ENCODE data around the gene SMURF1.

The SMURF1 gene

DNA sequence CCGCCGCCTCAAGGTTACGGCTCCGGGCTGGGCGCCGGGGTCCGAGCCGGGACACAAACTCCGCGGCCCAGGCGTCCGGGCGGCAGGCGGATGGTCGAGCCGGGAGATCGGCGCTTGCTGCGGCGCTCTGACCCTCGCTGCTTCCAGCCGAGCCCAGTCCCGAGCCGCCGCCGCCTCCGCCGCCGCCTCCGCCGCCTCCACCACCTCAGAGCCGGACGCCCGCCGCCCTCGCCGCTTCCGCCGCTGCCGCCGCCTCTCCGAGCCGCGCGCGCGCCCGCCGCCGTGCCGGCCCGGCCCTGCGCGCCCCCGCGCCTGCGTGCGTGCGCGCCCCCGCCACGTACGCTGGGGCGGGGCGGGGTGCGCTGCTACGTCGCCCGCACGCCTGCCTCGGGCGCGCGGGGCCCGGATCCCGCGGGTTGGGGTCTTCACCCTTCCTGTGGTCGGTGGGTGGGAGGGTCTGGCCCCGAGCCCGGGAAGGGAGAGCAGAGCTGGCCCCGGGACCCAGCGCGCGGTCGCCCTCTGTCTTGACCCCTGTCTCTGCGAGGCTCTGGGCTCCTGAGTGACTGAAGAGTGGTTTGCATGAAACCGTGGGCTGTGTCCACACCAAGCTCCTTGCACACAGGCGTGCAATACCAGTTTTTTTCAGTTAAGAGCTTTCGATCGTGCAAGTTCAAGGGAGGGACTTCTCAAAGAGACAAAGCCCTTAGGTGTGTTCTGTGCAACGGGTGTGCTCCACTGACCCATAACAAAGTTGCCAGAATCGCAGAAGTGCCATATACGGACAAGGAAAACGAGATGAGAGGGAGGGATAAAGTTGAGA lies at the start of gene SMURF1:
TSS of gene SMURF1 (minus strand) at position 256 of the 820 bp plus-strand sequence. CDS start 328 bp downstream, outside the sequence.
- Mint-ChIP-seq H3K27ac (peak within 1 kb of the TSS; percentile 94), H3K27me3 (ENCODE audit: low read depth) (no peaks in the 10 kb centered on the region), H3K4me3 (peak within 1 kb of the TSS; percentile 97), H3K9me3 (no peaks in the 10 kb centered on the region), H3K4me1 (ENCODE audit: low read depth) (peaks cover 24% of the 10 kb centered on the region), H3K36me3 (ENCODE audit: low read depth) (peaks cover 8% of the 10 kb centered on the region)

DNA sequence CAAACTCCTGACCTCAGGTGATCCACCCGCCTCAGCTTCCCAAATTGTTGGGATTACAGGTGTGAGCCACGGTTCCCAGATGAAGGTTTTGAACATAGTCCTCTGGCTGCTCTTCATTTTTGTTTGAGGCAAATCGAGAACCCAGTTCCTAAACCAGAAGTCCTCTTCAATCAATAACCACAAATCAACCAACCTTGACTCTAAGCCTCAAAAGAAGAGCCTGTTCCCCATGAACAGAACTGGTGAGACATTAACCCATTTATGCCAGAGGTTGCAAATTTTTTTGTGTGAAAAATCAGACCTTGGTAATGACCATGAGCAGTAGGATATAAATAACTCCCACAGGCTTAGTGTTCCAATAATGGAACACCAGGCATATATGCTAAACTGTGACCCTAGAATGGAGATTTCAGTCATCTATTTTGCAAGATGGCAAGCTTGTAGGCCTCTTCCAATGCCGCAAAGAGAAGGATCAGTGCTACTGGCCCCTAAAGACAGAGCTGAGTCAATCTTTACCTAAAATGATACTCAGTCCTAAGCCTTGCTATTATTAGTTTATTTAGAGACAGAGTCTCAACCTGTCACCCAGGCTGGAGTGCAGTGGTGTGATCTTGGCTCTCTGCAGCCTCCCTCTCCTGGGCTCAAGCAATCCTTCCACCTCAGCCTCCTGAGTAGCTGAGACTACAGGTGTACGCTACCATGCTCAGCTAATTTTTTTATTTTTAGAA lies 48.1 kb upstream of the SMURF1 start:
- Mint-ChIP-seq H3K36me3 (ENCODE audit: low read depth) (no peaks in the 10 kb centered on the region), H3K9me3 (peaks cover 4% of the 10 kb centered on the region), H3K27me3 (ENCODE audit: low read depth) (no peaks in the 10 kb centered on the region), H3K4me3 (no peak overlapping the region), H3K4me1 (ENCODE audit: low read depth) (peaks cover 2% of the 10 kb centered on the region), H3K27ac (no peak overlapping the region)

DNA sequence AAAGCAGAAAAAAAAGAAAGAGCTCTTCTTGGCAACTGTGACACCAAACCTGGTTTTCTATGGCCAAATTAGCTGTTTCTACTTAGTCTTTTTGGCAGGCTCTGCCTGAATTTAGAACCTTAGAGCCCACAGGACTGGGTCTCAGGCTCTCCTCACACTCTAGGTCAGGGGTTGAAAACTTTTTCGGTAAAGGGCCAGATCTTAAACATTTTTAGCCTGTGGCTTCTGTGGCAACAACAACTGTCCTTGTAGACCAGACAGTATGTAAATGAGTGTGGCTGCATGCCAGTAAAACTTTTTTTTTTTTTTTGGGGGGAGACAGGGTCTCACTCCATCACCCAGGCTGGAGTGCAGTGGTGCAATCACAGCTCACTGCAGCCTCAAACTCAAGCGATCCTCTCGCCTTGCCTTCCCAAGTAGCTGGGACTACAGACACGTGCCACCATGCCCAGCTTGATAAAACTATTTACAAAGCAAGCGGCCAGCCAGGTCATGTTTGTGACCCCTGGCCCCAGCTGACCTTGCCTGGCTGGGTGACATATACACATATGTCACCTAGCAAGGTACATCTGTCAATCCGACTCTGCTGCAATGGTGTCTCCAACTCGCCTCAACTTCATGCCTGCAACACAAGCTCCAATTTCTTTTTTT lies 46.6 kb upstream of the SMURF1 start:
- no peaks in the 10 kb centered on the region for H3K4me1 Mint-ChIP-seq (ENCODE audit: low read depth)
- H3K27ac Mint-ChIP-seq: no peak overlapping the region
- H3K4me3 Mint-ChIP-seq: no peak overlapping the region
- H3K27me3 Mint-ChIP-seq (ENCODE audit: low read depth): no peaks in the 10 kb centered on the region
- no peaks in the 10 kb centered on the region for H3K9me3 Mint-ChIP-seq
- no peaks in the 10 kb centered on the region for H3K36me3 Mint-ChIP-seq (ENCODE audit: low read depth)

DNA sequence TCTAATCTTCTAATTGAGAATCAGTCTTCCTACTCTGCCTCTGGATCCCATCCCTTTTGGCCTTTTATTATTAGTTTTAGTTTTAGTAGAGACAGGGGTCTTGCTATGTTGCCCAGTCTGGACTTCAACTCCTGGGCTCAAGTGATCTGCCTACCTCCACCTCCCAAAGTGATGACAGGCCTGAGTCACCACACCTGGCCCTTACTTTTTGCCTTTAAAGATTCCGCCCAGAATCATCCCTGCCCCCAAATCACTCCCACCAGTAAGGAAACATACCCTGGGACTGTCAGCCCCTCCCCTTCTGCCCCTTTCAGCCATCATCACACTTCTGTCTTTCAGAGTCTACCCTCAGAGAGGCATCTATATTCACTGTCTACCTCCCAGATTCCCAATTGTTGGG lies 45.3 kb upstream of the SMURF1 start:
- H3K4me3 Mint-ChIP-seq: no peak overlapping the region
- H3K27me3 Mint-ChIP-seq (ENCODE audit: low read depth): peaks cover 6% of the 10 kb centered on the region
- no peaks in the 10 kb centered on the region for H3K9me3 Mint-ChIP-seq
- H3K4me1 Mint-ChIP-seq (ENCODE audit: low read depth): no peaks in the 10 kb centered on the region
- H3K36me3 Mint-ChIP-seq (ENCODE audit: low read depth): no peaks in the 10 kb centered on the region
- H3K27ac Mint-ChIP-seq: no peak overlapping the region

DNA sequence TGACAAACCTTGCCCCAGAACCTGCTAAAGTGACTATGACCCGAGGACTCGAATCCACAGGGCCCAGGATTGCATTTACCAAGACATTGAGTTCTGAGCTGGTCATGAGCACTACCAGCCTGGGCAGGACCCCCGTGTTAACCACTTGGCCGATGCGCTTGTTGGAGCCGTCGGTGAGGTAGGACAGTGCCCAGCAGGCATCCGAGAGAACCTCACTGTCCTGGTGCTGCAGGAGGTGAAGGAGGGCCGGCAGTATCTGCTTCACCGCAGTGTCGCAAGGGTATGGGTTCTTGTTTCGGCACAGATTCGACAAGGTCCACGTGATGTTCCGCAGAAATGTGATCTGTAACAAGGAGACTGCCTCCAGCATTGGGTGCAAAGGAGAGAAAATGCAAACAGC lies 44.3 kb upstream of the SMURF1 start:
- H3K27me3 Mint-ChIP-seq (ENCODE audit: low read depth): peaks cover 7% of the 10 kb centered on the region
- no peaks in the 10 kb centered on the region for H3K36me3 Mint-ChIP-seq (ENCODE audit: low read depth)
- no peaks in the 10 kb centered on the region for H3K9me3 Mint-ChIP-seq
- no peak overlapping the region for H3K4me3 Mint-ChIP-seq
- H3K4me1 Mint-ChIP-seq (ENCODE audit: low read depth): no peaks in the 10 kb centered on the region
- H3K27ac Mint-ChIP-seq: no peak overlapping the region

DNA sequence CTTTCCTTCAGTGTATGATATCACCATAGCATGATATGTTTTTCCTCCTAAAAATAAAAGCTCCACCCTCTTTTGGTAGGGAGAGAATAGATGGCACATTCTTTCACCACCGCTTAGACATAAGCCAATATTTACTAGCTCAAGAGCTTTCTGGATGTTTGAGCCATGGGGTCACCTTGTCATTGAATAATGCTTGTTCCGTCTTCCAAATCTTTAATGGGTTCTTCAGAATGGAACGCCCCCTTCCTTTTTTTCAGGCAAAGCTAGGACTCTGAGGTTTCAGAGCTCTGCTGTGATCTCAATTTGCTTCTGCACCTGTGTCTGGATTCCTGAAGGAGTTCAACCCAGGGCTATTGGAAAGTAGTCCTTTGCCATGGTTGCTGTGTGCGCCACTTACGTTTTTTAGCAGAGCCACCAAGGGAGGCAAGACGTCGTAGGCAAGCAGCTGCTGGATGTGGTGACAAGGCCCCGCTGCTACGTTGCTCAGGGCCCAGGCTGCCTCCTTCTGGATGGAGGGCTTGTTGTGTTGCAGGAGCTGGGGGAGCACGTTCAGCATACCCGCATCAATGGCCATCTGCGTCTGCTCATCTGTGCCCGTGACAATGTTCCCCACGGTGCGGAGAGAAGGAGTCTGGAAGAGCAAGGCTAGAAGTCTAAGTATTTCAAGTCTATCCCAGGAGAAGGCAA lies 40.8 kb upstream of the SMURF1 start:
- no peaks in the 10 kb centered on the region for H3K36me3 Mint-ChIP-seq (ENCODE audit: low read depth)
- H3K9me3 Mint-ChIP-seq: no peaks in the 10 kb centered on the region
- H3K4me1 Mint-ChIP-seq (ENCODE audit: low read depth): no peaks in the 10 kb centered on the region

DNA sequence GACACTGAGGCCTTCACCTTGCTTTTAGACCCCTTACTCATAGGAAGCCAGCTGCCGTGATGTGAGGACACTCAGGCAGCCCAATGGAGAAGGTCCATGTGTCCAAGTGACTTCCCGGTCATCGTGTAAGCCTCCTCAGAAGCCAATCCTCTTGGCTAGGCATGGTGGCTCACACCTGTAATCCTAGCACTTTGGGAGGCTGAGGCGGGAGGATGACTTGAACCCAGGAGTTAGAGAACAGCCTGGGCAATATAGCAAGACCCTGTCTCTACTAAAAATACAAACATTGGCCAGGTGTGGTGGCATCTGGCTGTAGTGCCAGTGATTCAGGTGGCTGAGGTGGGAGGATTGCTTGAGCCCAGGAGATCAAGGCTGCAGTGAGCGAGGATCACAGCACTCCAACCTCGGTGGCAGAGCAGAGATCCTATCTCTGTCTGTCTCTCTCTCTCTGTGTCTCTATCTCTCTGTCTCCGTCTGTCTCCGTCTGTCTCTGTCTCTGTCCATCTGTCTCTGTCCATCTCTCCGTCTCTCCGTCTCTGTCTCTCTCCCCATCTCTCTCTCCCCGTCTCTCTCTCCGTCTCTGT lies 36.3 kb upstream of the SMURF1 start:
- Mint-ChIP-seq H3K4me1 (ENCODE audit: low read depth) (no peaks in the 10 kb centered on the region), H3K4me3 (no peak overlapping the region), H3K27me3 (ENCODE audit: low read depth) (peaks cover 7% of the 10 kb centered on the region), H3K36me3 (ENCODE audit: low read depth) (no peaks in the 10 kb centered on the region), H3K9me3 (no peaks in the 10 kb centered on the region), H3K27ac (no peak overlapping the region)

More for the DNA sequence above, 40.8 kb upstream of the SMURF1 start:
- Mint-ChIP-seq H3K27ac (no peak overlapping the region), H3K27me3 (ENCODE audit: low read depth) (peaks cover 7% of the 10 kb centered on the region), H3K4me3 (no peak overlapping the region)

DNA sequence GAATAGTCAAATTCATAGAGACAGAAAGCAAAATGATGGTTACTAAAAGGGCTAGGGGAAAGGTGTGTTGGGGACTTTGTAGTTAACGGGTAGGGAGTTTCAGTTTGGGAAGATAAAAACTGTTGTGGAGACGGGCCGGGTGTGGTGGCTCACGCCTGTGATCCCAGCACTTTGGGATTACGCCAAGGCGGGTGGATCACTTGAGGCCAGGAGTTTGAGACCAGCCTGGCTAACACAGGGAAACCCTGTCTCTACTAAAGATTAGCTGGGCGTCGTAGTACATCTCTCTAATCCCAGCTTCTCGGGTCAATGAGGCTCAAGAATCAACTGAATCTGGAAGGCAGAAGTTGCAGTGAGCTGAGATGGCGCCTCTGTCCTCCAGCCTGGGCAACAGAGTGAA lies 33.3 kb upstream of the SMURF1 start:
- no peaks in the 10 kb centered on the region for H3K9me3 Mint-ChIP-seq
- H3K4me3 Mint-ChIP-seq: no peak overlapping the region
- H3K36me3 Mint-ChIP-seq (ENCODE audit: low read depth): no peaks in the 10 kb centered on the region
- no peaks in the 10 kb centered on the region for H3K27me3 Mint-ChIP-seq (ENCODE audit: low read depth)
- no peak overlapping the region for H3K27ac Mint-ChIP-seq
- H3K4me1 Mint-ChIP-seq (ENCODE audit: low read depth): no peaks in the 10 kb centered on the region

DNA sequence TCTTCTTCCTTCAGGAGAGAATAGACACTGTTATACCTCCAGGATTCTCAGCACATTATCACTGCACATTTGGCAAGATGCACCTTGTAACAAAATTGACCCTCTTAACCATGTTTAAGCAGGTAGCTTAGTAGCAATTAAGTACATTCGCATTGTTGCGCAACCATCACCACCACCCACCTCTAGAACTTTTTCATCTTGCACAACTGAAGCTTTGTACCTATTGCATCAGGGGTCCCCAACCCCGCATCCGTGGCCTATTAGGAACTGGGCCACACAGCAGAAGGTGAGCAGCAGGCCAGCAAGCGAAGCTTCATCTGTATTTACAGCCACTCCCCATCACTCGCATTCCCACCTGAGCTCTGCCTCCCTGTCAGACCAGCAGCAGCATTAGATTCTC lies 29.9 kb upstream of the SMURF1 start:
- no peaks in the 10 kb centered on the region for H3K9me3 Mint-ChIP-seq
- no peaks in the 10 kb centered on the region for H3K4me1 Mint-ChIP-seq (ENCODE audit: low read depth)
- H3K27ac Mint-ChIP-seq: no peak overlapping the region
- no peaks in the 10 kb centered on the region for H3K36me3 Mint-ChIP-seq (ENCODE audit: low read depth)
- H3K4me3 Mint-ChIP-seq: no peak overlapping the region
- no peaks in the 10 kb centered on the region for H3K27me3 Mint-ChIP-seq (ENCODE audit: low read depth)

DNA sequence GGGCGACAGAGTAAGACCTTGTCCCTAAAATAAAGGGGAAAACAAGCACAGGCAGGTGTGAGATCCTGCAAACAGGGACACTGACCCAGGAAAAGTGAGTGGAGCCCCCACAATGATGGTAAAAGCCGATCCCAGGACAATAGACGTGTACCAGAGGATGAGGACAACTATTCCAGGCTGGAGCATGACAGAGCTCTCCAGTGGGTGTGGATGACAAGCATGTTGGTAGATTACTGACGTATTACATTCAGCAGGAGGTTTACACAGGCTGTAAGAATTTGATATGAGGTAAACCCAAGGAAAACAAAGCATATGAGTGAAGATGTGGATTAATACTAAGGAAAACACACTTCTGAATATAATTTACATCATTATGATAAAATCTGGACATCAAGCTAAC lies 27.8 kb upstream of the SMURF1 start:
- Mint-ChIP-seq H3K4me1 (ENCODE audit: low read depth) (no peaks in the 10 kb centered on the region), H3K9me3 (no peaks in the 10 kb centered on the region), H3K36me3 (ENCODE audit: low read depth) (no peaks in the 10 kb centered on the region), H3K27me3 (ENCODE audit: low read depth) (no peaks in the 10 kb centered on the region), H3K27ac (no peak overlapping the region), H3K4me3 (no peak overlapping the region)

DNA sequence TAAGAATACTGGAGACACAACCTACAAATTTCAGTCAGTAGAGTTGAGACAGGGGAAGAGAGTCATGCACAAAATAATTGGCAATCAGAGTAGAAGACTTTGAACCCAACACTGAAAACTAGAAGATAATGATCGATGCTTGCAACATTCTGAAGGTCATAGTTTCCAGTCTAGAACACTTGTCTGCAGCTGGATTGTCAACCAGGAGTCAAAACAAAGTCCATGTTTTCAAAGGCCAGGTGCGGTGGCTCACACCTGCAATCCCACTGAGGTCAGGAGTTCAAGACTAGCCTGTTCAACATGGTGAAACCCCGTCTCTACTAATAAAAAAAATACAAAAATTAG lies 26.8 kb upstream of the SMURF1 start:
- Mint-ChIP-seq H3K4me3 (no peak overlapping the region), H3K27ac (no peak overlapping the region), H3K36me3 (ENCODE audit: low read depth) (no peaks in the 10 kb centered on the region)

DNA sequence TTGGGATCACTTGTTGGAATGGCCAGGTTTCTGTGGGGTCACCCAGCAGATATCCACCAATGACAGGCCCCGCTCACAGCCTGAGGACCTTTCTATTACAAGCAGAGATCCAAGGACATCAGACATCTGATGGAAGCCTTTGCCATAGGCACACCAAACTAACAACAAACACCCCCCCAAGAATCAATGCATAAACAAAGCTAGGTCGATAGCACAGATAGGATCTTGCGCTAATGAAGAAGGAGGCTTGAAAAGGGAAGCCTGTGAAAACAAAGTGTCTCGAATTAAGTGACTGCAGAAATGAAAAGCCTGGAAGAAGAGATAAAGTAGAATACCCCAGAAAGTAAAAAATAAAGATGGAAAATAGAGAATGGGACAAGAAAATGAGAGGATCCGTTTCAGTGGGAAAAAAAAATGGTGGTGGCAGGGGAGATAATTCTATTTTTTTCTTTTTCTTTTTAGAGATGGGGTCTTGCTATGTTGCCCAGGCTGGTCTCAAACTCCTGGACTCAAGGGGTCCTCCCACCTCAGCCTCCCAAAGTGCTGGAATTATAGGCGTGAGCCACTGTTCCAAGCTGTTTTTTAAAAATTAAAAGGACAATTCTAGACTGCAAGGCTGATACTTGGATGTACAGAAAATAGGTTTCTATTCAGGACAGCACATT lies 26.3 kb upstream of the SMURF1 start:
- H3K4me3 Mint-ChIP-seq: no peak overlapping the region
- no peaks in the 10 kb centered on the region for H3K36me3 Mint-ChIP-seq (ENCODE audit: low read depth)
- H3K4me1 Mint-ChIP-seq (ENCODE audit: low read depth): no peaks in the 10 kb centered on the region
- no peaks in the 10 kb centered on the region for H3K9me3 Mint-ChIP-seq
- no peaks in the 10 kb centered on the region for H3K27me3 Mint-ChIP-seq (ENCODE audit: low read depth)
- no peak overlapping the region for H3K27ac Mint-ChIP-seq

More for the DNA sequence above, 26.8 kb upstream of the SMURF1 start:
- no peaks in the 10 kb centered on the region for H3K9me3 Mint-ChIP-seq
- H3K4me1 Mint-ChIP-seq (ENCODE audit: low read depth): no peaks in the 10 kb centered on the region
- no peaks in the 10 kb centered on the region for H3K27me3 Mint-ChIP-seq (ENCODE audit: low read depth)

DNA sequence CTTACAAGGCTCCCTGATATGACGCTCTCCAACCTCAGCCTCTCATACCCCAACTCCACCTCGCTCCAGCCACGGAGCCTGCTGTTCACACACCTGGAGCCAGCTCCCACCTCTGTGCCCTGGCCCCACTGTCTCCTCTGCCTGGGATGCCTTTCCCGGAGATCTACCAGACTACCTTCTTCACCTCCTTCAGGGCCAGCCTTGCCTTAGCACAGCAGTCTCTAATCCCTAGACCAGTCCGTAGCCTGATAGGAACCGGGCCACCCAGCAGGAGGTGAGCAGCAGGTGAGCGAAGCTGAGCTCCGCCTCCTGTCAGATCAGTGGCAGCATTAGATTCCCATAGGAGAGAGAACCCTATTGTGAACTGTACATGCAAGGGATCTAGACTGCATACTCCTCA lies 23.2 kb upstream of the SMURF1 start:
- H3K4me3 Mint-ChIP-seq: no peak overlapping the region
- H3K4me1 Mint-ChIP-seq (ENCODE audit: low read depth): no peaks in the 10 kb centered on the region
- H3K27ac Mint-ChIP-seq: no peak overlapping the region
- H3K9me3 Mint-ChIP-seq: no peaks in the 10 kb centered on the region
- H3K27me3 Mint-ChIP-seq (ENCODE audit: low read depth): no peaks in the 10 kb centered on the region
- H3K36me3 Mint-ChIP-seq (ENCODE audit: low read depth): no peaks in the 10 kb centered on the region

DNA sequence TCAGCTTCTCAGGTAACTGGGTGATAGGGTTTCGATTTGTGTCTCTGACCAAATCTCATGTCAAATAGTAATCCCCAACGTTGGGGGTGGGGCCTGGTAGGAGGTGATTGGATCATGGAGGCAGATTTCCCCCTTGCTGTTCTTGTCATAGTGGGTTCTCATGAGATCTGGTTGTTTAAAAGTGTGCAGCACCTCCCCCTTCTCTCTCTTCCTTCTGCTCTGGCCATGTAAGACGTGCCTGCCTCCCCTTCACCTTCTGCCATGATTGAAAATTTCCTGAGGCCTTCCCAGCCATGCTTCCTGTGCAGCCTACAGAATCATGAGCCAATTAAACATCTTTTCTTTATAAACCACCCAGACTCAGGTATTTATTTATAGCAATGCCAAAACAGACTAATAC lies 21.9 kb upstream of the SMURF1 start:
- Mint-ChIP-seq H3K4me1 (ENCODE audit: low read depth) (no peaks in the 10 kb centered on the region), H3K27me3 (ENCODE audit: low read depth) (peaks cover 4% of the 10 kb centered on the region), H3K36me3 (ENCODE audit: low read depth) (no peaks in the 10 kb centered on the region), H3K4me3 (no peak overlapping the region), H3K27ac (no peak overlapping the region), H3K9me3 (no peaks in the 10 kb centered on the region)

All from T-helper 1 cell treated with Interleukin-12 subunit alpha and Interleukin-12 subunit beta and Interleukin-4 antibody, amounts not matched to agents 30 μg/mL and 1 μg/mL, for 36 hours (primary cell).